ENCODE measurements around the gene DRC1.

Gene DRC1

DNA sequence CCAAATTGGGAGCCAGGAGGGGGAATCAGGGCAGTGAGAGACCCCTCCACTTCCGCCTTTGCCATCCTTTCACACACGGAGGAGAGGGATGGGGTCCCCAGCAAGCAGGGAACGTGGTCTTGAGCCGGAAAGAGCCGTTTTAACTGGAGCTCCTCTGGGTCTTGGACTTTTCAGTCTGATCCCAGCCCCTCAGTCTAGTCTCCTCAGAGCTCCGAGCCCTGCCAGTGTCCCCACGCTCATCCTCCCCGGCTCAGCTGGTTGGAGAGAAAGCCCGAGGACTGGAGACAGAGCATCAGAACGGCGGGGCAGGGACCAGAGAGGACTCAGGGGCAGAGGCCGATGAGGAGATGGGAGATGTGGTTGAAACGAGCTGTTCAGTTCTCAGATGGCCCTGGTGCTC is 102.3 kb downstream of the DRC1 start:
- TF ChIP-seq, protein P1, sequence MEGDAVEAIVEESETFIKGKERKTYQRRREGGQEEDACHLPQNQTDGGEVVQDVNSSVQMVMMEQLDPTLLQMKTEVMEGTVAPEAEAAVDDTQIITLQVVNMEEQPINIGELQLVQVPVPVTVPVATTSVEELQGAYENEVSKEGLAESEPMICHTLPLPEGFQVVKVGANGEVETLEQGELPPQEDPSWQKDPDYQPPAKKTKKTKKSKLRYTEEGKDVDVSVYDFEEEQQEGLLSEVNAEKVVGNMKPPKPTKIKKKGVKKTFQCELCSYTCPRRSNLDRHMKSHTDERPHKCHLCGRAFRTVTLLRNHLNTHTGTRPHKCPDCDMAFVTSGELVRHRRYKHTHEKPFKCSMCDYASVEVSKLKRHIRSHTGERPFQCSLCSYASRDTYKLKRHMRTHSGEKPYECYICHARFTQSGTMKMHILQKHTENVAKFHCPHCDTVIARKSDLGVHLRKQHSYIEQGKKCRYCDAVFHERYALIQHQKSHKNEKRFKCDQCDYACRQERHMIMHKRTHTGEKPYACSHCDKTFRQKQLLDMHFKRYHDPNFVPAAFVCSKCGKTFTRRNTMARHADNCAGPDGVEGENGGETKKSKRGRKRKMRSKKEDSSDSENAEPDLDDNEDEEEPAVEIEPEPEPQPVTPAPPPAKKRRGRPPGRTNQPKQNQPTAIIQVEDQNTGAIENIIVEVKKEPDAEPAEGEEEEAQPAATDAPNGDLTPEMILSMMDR (IDR thresholded peaks at IDR 0.05), result no peak

- TF ChIP-seq, protein P1 (IDR thresholded peaks at IDR 0.05), result no peak
Observed at GRCh38 chr2:26506279-26506678, 104.6 kb downstream of the DRC1 start.

Data from LNCAP (cell line).